ENCODE measurements around the gene BDKRB2.

Gene BDKRB2

GRCh38 chr14:96204151-96205058 is at the start of gene BDKRB2:
Gene BDKRB2 (plus strand): TSS chr14:96204839. CDS start chr14:96237108, 32,269 bp downstream.
- DNase-seq (ENCODE audit: low read depth in 2 of 2) = peak; percentile 34 to 44

- DNase-seq (ENCODE audit: low read depth in 2 of 2) = no peak
Measured at GRCh38 chr14:96154900-96155299, 49.7 kb upstream of the BDKRB2 start.

- DNase-seq (ENCODE audit: low read depth in 2 of 2) = no peak
Measured at GRCh38 chr14:96156804-96157760, 47.6 kb upstream of the BDKRB2 start.

- DNase-seq (ENCODE audit: low read depth in 2 of 2) = no peak
Measured at GRCh38 chr14:96158735-96159134, 45.9 kb upstream of the BDKRB2 start.

GRCh38 chr14:96160076-96160912 is 44.3 kb upstream of the BDKRB2 start:
- DNase-seq (ENCODE audit: low read depth in 2 of 2) = no peak

- no peak for DNase-seq (ENCODE audit: low read depth in 2 of 2)
Measured at GRCh38 chr14:96160913-96161310, 43.7 kb upstream of the BDKRB2 start.

- no peak for DNase-seq (ENCODE audit: low read depth in 2 of 2)
Measured at GRCh38 chr14:96161636-96162035, 43.0 kb upstream of the BDKRB2 start.

GRCh38 chr14:96162265-96162664 is 42.4 kb upstream of the BDKRB2 start:
- DNase-seq (ENCODE audit: low read depth in 2 of 2) = no peak

- DNase-seq (ENCODE audit: low read depth in 2 of 2) = no peak
Measured at GRCh38 chr14:96162741-96163140, 41.9 kb upstream of the BDKRB2 start.

GRCh38 chr14:96164861-96165490 is 39.7 kb upstream of the BDKRB2 start:
- no peak for DNase-seq (ENCODE audit: low read depth in 2 of 2)

GRCh38 chr14:96165493-96166436 is 38.9 kb upstream of the BDKRB2 start:
- DNase-seq (ENCODE audit: low read depth in 2 of 2) = no peak

- peak in 1 of 2 experiments; percentile 34 for DNase-seq (ENCODE audit: low read depth in 2 of 2)
Measured at GRCh38 chr14:96166461-96167223, 38.0 kb upstream of the BDKRB2 start.

- DNase-seq (ENCODE audit: low read depth in 2 of 2) = peak in 1 of 2 experiments; percentile 44
Measured at GRCh38 chr14:96167224-96168148, 37.2 kb upstream of the BDKRB2 start.

- no peak for DNase-seq (ENCODE audit: low read depth in 2 of 2)
Measured at GRCh38 chr14:96168581-96168980, 36.1 kb upstream of the BDKRB2 start.

GRCh38 chr14:96170961-96171592 is 33.6 kb upstream of the BDKRB2 start:
- DNase-seq (ENCODE audit: low read depth in 2 of 2) = no peak

GRCh38 chr14:96173636-96174475 is 30.8 kb upstream of the BDKRB2 start:
- no peak for DNase-seq (ENCODE audit: low read depth in 2 of 2)

Measured in fibroblast of skin of left quadriceps (primary cell).